HUES6 (cell line): ENCODE measurements around the gene RPTOR.

Source experiments
- H3K27ac ChIP-seq: 2 replicates; pipeline ENCODE4 v1.7.0; 2013; ENCODE audit warnings: low read depth, mild to moderate bottlenecking, low read length, inconsistent platforms
- H3K27me3 ChIP-seq: 2 replicates; pipeline ENCODE4 v1.6.1; 2013; ENCODE audit warnings: low read length; ENCODE audit not compliant: control insufficient read depth, insufficient read depth
- H3K36me3 ChIP-seq: 2 replicates; pipeline ENCODE4 v1.6.1; 2013; ENCODE audit warnings: low read length; ENCODE audit not compliant: control insufficient read depth, insufficient read depth
- H3K4me1 ChIP-seq: 2 replicates; pipeline ENCODE4 v1.6.1; 2013; ENCODE audit warnings: low read length; ENCODE audit not compliant: control insufficient read depth, insufficient read depth
- H3K4me3 ChIP-seq: 2 replicates; pipeline ENCODE4 v1.5.1; 2013; ENCODE audit warnings: low read depth, low read length
- H3K9ac ChIP-seq: one replicate; pipeline ENCODE4 v1.6.1; 2013; ENCODE audit warnings: mild to moderate bottlenecking, low read length
- H3K9me3 ChIP-seq: 2 replicates; pipeline ENCODE4 v1.6.1; 2013; ENCODE audit warnings: low read depth, low read length; ENCODE audit not compliant: control insufficient read depth, insufficient read depth

RPTOR gene

GRCh38 chr17:80960037-80960796 lies 415.6 kb downstream of the RPTOR start:
- Histone ChIP-seq H3K4me3 (no peak overlapping the region), H3K9ac (no peak overlapping the region), H3K27ac (no peak overlapping the region), H3K36me3 (no peaks in the 10 kb centered on the region; the same call in 1 of the 2 replicates), H3K27me3 (no peaks in the 10 kb centered on the region), H3K9me3 (no peaks in the 10 kb centered on the region), H3K4me1 (no peaks in the 10 kb centered on the region; the same call in 1 of the 2 replicates)

GRCh38 chr17:80960797-80961452 lies 416.3 kb downstream of the RPTOR start:
- H3K4me3 ChIP-seq = no peak overlapping the region
- H3K27ac ChIP-seq = 0 out of 2 replicates have a peak overlapping the region, but pooled peaks have one; percentile 6
- H3K36me3 ChIP-seq = no peaks in the 10 kb centered on the region
- H3K9me3 ChIP-seq = no peaks in the 10 kb centered on the region
- no peak overlapping the region for H3K9ac ChIP-seq
- H3K4me1 ChIP-seq = no peaks in the 10 kb centered on the region; the same call in 1 of the 2 replicates
- no peaks in the 10 kb centered on the region for H3K27me3 ChIP-seq

GRCh38 chr17:80961541-80962330 lies 417.1 kb downstream of the RPTOR start:
- Histone ChIP-seq H3K9me3 (no peaks in the 10 kb centered on the region), H3K36me3 (no peaks in the 10 kb centered on the region), H3K27ac (0 out of 2 replicates have a peak overlapping the region, but pooled peaks have one; percentile 6), H3K27me3 (no peaks in the 10 kb centered on the region), H3K4me1 (no peaks in the 10 kb centered on the region; the same call in 1 of the 2 replicates), H3K4me3 (no peak overlapping the region), H3K9ac (no peak overlapping the region)

GRCh38 chr17:80962356-80963329 lies 418.0 kb downstream of the RPTOR start:
- no peaks in the 10 kb centered on the region; the same call in 1 of the 2 replicates for H3K4me1 ChIP-seq
- H3K36me3 ChIP-seq = no peaks in the 10 kb centered on the region
- H3K27ac ChIP-seq = no peak overlapping the region
- no peak overlapping the region for H3K9ac ChIP-seq
- H3K9me3 ChIP-seq = no peaks in the 10 kb centered on the region
- no peak overlapping the region for H3K4me3 ChIP-seq
- H3K27me3 ChIP-seq = no peaks in the 10 kb centered on the region

- Histone ChIP-seq H3K4me3 (no peak overlapping the region), H3K36me3 (no peaks in the 10 kb centered on the region), H3K27me3 (no peaks in the 10 kb centered on the region), H3K27ac (no peak overlapping the region), H3K9me3 (no peaks in the 10 kb centered on the region), H3K9ac (no peak overlapping the region), H3K4me1 (no peaks in the 10 kb centered on the region; the same call in 1 of the 2 replicates)
Observed at GRCh38 chr17:80963812-80964543, 419.3 kb downstream of the RPTOR start.

GRCh38 chr17:80964544-80964856 lies 419.9 kb downstream of the RPTOR start:
- Histone ChIP-seq H3K27ac (no peak overlapping the region), H3K9me3 (no peaks in the 10 kb centered on the region), H3K9ac (no peak overlapping the region), H3K4me3 (no peak overlapping the region), H3K36me3 (no peaks in the 10 kb centered on the region), H3K27me3 (no peaks in the 10 kb centered on the region), H3K4me1 (no peaks in the 10 kb centered on the region; the same call in 1 of the 2 replicates)

- H3K4me1 ChIP-seq = no peaks in the 10 kb centered on the region; the same call in 1 of the 2 replicates
- H3K9me3 ChIP-seq = no peaks in the 10 kb centered on the region
- H3K4me3 ChIP-seq = no peak overlapping the region
- no peak overlapping the region for H3K27ac ChIP-seq
- H3K27me3 ChIP-seq = no peaks in the 10 kb centered on the region
- H3K9ac ChIP-seq = no peak overlapping the region
- H3K36me3 ChIP-seq = no peaks in the 10 kb centered on the region
Observed at GRCh38 chr17:80964859-80965580, 420.4 kb downstream of the RPTOR start.

GRCh38 chr17:80965606-80966005 lies 421.0 kb downstream of the RPTOR start:
- Histone ChIP-seq H3K9me3 (no peaks in the 10 kb centered on the region), H3K27me3 (no peaks in the 10 kb centered on the region), H3K4me3 (no peak overlapping the region), H3K9ac (no peak overlapping the region), H3K27ac (no peak overlapping the region), H3K4me1 (peaks cover 4% of the 10 kb centered on the region; the same call in 1 of the 2 replicates), H3K36me3 (no peaks in the 10 kb centered on the region)

- no peak overlapping the region for H3K4me3 ChIP-seq
- H3K4me1 ChIP-seq = peaks cover 6% of the 10 kb centered on the region; the same call in 1 of the 2 replicates
- H3K9ac ChIP-seq = no peak overlapping the region
- H3K36me3 ChIP-seq = no peaks in the 10 kb centered on the region
- H3K9me3 ChIP-seq = no peaks in the 10 kb centered on the region
- no peaks in the 10 kb centered on the region for H3K27me3 ChIP-seq
- no peak overlapping the region for H3K27ac ChIP-seq
Observed at GRCh38 chr17:80967404-80967872, 422.8 kb downstream of the RPTOR start.
